SK-N-SH treated with all-trans-retinoic acid at 6 μM for 48 hours (cell line): ENCODE data around the gene WNK2.

Experiments
- BACH2 ChIP-seq: fragments of 250-450 bp; sonication (Bioruptor Pico); IDR thresholded peaks from 2 replicates; pipeline ENCODE4 v1.9.0; 2021; ENCODE audit warnings: mild to moderate bottlenecking, borderline replicate concordance
- ZFP3 ChIP-seq: fragments of 250-450 bp; sonication (Bioruptor Pico); IDR thresholded peaks from 2 replicates; pipeline ENCODE4 v1.5.0; 2020; ENCODE audit warnings: mild to moderate bottlenecking, moderate library complexity

DNA sequence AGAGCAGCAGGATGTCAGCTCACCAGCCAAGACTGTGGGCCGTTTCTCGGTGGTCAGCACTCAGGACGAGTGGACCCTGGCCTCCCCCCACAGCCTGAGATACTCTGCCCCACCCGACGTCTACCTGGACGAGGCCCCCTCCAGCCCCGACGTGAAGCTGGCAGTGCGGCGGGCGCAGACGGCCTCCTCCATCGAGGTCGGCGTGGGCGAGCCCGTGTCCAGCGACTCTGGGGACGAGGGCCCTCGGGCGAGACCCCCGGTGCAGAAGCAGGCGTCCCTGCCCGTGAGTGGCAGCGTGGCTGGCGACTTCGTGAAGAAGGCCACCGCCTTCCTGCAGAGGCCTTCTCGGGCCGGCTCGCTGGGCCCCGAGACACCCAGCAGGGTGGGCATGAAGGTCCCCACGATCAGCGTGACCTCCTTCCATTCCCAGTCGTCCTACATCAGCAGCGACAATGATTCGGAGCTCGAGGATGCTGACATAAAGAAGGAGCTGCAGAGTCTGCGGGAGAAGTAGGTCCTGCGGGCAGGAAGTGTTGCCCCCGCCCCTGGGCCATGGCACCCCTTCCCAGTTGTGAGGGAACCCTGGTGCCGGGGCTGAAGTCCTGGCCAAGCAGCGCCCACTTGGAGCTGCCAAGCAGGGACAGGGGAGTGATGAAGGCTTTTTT lies 108.9 kb downstream of the WNK2 start:
- no peak for TF ChIP-seq ZFP3 (CRISPR knock-in tag)
- no peak for TF ChIP-seq BACH2
